ENCODE results near the gene SRGAP1. TPM values are rescaled to one million over a fixed set of nuclear protein-coding genes. Genes with fewer than 3 reads are reported as not detected.

Gene SRGAP1
- total RNA-seq, 3 donors from 2014 or later (not counting 1 experiment from before 2014, with no cell fraction given), result 0.10 to 0.49 (median 0.16) TPM

DNA sequence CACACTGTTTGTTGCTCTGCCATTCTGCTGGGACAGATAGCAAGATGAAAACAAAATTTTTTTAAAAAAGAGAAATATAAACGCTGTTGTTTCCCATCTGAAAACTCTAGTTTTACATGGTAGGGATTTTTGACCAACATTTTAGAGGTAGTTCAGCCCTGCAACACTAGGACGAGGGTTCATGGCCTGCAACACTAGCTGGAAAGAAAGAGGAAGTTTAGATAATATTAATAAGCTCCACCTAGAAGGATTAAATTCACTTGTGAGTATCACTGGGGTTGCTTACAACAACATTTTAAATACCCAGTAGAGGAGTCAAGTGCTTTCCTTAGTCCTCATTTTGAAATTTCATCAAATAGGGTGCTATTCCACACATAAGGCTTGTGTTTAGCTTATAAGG lies 68.2 kb downstream of the SRGAP1 start:
- Histone ChIP-seq H3K27me3 (ENCODE audit: control insufficient read depth, insufficient read depth, low read length) (no peaks in the 10 kb centered on the region), H3K4me1 (ENCODE audit: control insufficient read depth, insufficient read depth, low read length) (no peaks in the 10 kb centered on the region), H3K4me3 (ENCODE audit: low read length) (no peak overlapping the region), H3K9me3 (ENCODE audit: control insufficient read depth, insufficient read depth, low read length) (no peaks in the 10 kb centered on the region), H3K36me3 (ENCODE audit: control insufficient read depth, insufficient read depth, low read length) (no peaks in the 10 kb centered on the region), H3K27ac (ENCODE audit: low read length) (no peak overlapping the region)
- TF ChIP-seq, protein P1, sequence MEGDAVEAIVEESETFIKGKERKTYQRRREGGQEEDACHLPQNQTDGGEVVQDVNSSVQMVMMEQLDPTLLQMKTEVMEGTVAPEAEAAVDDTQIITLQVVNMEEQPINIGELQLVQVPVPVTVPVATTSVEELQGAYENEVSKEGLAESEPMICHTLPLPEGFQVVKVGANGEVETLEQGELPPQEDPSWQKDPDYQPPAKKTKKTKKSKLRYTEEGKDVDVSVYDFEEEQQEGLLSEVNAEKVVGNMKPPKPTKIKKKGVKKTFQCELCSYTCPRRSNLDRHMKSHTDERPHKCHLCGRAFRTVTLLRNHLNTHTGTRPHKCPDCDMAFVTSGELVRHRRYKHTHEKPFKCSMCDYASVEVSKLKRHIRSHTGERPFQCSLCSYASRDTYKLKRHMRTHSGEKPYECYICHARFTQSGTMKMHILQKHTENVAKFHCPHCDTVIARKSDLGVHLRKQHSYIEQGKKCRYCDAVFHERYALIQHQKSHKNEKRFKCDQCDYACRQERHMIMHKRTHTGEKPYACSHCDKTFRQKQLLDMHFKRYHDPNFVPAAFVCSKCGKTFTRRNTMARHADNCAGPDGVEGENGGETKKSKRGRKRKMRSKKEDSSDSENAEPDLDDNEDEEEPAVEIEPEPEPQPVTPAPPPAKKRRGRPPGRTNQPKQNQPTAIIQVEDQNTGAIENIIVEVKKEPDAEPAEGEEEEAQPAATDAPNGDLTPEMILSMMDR (IDR thresholded peaks at IDR 0.05), result no peak
- ATAC-seq, result no peak
- no peak overlapping the region for H3K27ac Mint-ChIP-seq
- H3K9me3 Mint-ChIP-seq, result peaks cover 0 to 3% of the 10 kb centered on the region in 2 donors
- H3K36me3 Mint-ChIP-seq, result no peaks in the 10 kb centered on the region
- 35% methylated on average over 2 of the region's 2 CpGs for WGBS (ENCODE audit: insufficient coverage)
- H3K27me3 Mint-ChIP-seq (ENCODE audit: low read depth in 2 of 2), result no peaks in the 10 kb centered on the region
- intact Hi-C loops (cut with micrococcal nuclease), result no loop called here
- H3K4me1 Mint-ChIP-seq, result no peaks in the 10 kb centered on the region
- H3K4me3 Mint-ChIP-seq, result no peak overlapping the region
- no peak for DNase-seq

DNA sequence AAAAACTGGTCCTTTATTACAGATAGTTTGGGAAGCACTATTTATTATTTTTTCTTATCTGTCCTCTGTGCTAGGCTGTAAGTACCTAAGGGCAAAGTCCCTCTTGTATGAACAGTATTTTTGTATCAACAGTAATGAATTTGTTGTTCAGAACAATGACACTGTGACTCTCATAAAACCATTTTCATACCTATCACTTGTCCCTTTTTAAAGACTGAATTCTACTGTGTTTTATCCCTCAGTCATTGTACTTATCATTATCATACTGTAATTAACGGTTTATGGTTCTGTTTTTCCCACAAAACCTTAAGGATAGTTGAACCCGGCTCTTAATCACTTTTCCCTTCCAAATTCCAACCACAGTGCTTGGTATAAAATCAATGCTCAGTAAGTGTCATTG lies 69.4 kb downstream of the SRGAP1 start:
- no peaks in the 10 kb centered on the region for H3K27me3 ChIP-seq (ENCODE audit: control insufficient read depth, insufficient read depth, low read length)
- no peaks in the 10 kb centered on the region for H3K4me1 ChIP-seq (ENCODE audit: control insufficient read depth, insufficient read depth, low read length)
- Mint-ChIP-seq H3K4me1 (no peaks in the 10 kb centered on the region), H3K27me3 (ENCODE audit: low read depth in 2 of 2) (no peaks in the 10 kb centered on the region), H3K27ac (no peak overlapping the region), H3K36me3 (no peaks in the 10 kb centered on the region), H3K9me3 (peaks cover 0 to 5% of the 10 kb centered on the region in 2 donors), H3K4me3 (no peak overlapping the region)
- no peak for DNase-seq
- TF ChIP-seq, protein P1 (IDR thresholded peaks at IDR 0.05), result no peak
- WGBS (ENCODE audit: insufficient coverage), result no CpG with 5 or more reads among the region's 2 CpGs
- H3K36me3 ChIP-seq (ENCODE audit: control insufficient read depth, insufficient read depth, low read length), result no peaks in the 10 kb centered on the region
- intact Hi-C loops (cut with micrococcal nuclease), result no loop called here
- no peak overlapping the region for H3K27ac ChIP-seq (ENCODE audit: low read length)
- no peak for ATAC-seq
- no peak overlapping the region for H3K4me3 ChIP-seq (ENCODE audit: low read length)
- H3K9me3 ChIP-seq (ENCODE audit: control insufficient read depth, insufficient read depth, low read length), result no peaks in the 10 kb centered on the region

- TF ChIP-seq, protein P1 (IDR thresholded peaks at IDR 0.05), result no peak
- intact Hi-C loops (cut with micrococcal nuclease), result no loop called here
- peaks cover 0 to 2% of the 10 kb centered on the region in 2 donors for H3K9me3 Mint-ChIP-seq
These were observed 70.8 kb downstream of the SRGAP1 start for GRCh38 chr12:63915105-63915800.

More at GRCh38 chr12:63915105-63915800, 70.8 kb downstream of the SRGAP1 start:
- Histone ChIP-seq H3K4me3 (ENCODE audit: low read length) (no peak overlapping the region), H3K4me1 (ENCODE audit: control insufficient read depth, insufficient read depth, low read length) (no peaks in the 10 kb centered on the region), H3K27ac (ENCODE audit: low read length) (no peak overlapping the region), H3K27me3 (ENCODE audit: control insufficient read depth, insufficient read depth, low read length) (no peaks in the 10 kb centered on the region), H3K9me3 (ENCODE audit: control insufficient read depth, insufficient read depth, low read length) (no peaks in the 10 kb centered on the region), H3K36me3 (ENCODE audit: control insufficient read depth, insufficient read depth, low read length) (no peaks in the 10 kb centered on the region)
- Mint-ChIP-seq H3K36me3 (no peaks in the 10 kb centered on the region), H3K4me3 (no peak overlapping the region), H3K4me1 (no peaks in the 10 kb centered on the region), H3K27me3 (ENCODE audit: low read depth in 2 of 2) (no peaks in the 10 kb centered on the region), H3K27ac (no peak overlapping the region)
- WGBS (ENCODE audit: insufficient coverage), result 83% methylated on average over 2 of the region's 2 CpGs
- ATAC-seq (no peak), DNase-seq (no peak)

Data from natural killer cell (primary cell).